Tibial artery (tissue), 4 donors: Measurements from ENCODE around the gene MRM2.

Source experiments
- DNase-seq, 2 donors: peaks; one replicate each; pipeline ENCODE4 v3.0.0-alpha.2; 2019
- H3K27ac ChIP-seq, 2 donors: fragments of 200-600 bp; sonication (generic) in 1 of 2; 1 replicate in 1 of 2; 2 replicates in 1 of 2; pipeline ENCODE4 v1.5.1; 2018 to 2019; ENCODE audit warnings: mild to moderate bottlenecking in 1 of 2
- H3K27me3 ChIP-seq, 2 donors: fragments of 200-600 bp; sonication (generic) in 1 of 2; one replicate each; pipeline versions ENCODE4 v1.5.1 to v1.6.0; 2016 to 2019
- H3K36me3 ChIP-seq, 3 donors: fragments of 200-600 bp; sonication (generic) in 2 of 3; one replicate each; pipeline ENCODE4 v1.5.1; 2016 to 2019; ENCODE audit warnings: mild to moderate bottlenecking in 2 of 3
- H3K4me1 ChIP-seq, 4 donors: fragments of 200-600 bp; sonication (generic) in 2 of 4; 1 replicate in 3 of 4; 2 replicates in 1 of 4; pipeline ENCODE4 v1.5.1; 2016 to 2019
- H3K4me3 ChIP-seq, 2 donors: fragments of 200-600 bp; sonication (generic) in 1 of 2; 1 replicate in 1 of 2; 2 replicates in 1 of 2; pipeline ENCODE4 v1.5.1; 2018 to 2019; ENCODE audit warnings: mild to moderate bottlenecking in 2 of 2
- H3K9me3 ChIP-seq, 3 donors: fragments of 200-600 bp; sonication (generic) in 1 of 3; one replicate each; pipeline ENCODE4 v1.5.1; 2016 to 2019
- CTCF ChIP-seq, 2 experiments: fragments of 200-600 bp in 1 of 2; fragments of 450-650 bp in 1 of 2; IDR thresholded peaks; one replicate each; pipeline ENCODE4 v1.5.1; 2017 to 2019; ENCODE audit warnings: antibody characterized with exemption in 2 of 2, mild to moderate bottlenecking in 1 of 2, moderate library complexity in 1 of 2
- intact Hi-C: fragments of 100-400 bp; cut with DNase I; formaldehyde crosslinking; loops from one replicate; pipeline ENCODE4 v1.15.0; 2023; ENCODE audit warnings: low total_unique reads

The MRM2 gene

GRCh38 chr7:2214636-2215035 is 27.4 kb downstream of the MRM2 start:
- H3K4me1 ChIP-seq, result no peaks in the 10 kb centered on the region
- H3K27ac ChIP-seq, result no peak overlapping the region
- no peak for DNase-seq
- H3K4me3 ChIP-seq, result no peak overlapping the region
- H3K36me3 ChIP-seq, result peaks cover 56 to 92% (median 80%) of the 10 kb centered on the region in 3 donors
- TF ChIP-seq CTCF (IDR thresholded peaks at IDR 0.05), result no peak
- no peaks in the 10 kb centered on the region for H3K27me3 ChIP-seq
- intact Hi-C loops, result loop anchor here (5.0 kb wide), 1 partner anchor 547 kb away; no protein-coding TSS in a partner anchor
- no peaks in the 10 kb centered on the region for H3K9me3 ChIP-seq

- Histone ChIP-seq H3K4me3 (no peak overlapping the region), H3K27me3 (no peaks in the 10 kb centered on the region), H3K9me3 (no peaks in the 10 kb centered on the region), H3K4me1 (no peaks in the 10 kb centered on the region), H3K36me3 (peaks cover 56 to 91% (median 74%) of the 10 kb centered on the region in 3 donors), H3K27ac (no peak overlapping the region)
- intact Hi-C loops, result loop anchor here (5.0 kb wide), 1 partner anchor 546 kb away; no protein-coding TSS in a partner anchor
- TF ChIP-seq CTCF (IDR thresholded peaks at IDR 0.05), result no peak
- DNase-seq, result no peak
Observed at GRCh38 chr7:2213551-2214215, 28.3 kb downstream of the MRM2 start.

GRCh38 chr7:2212906-2213305 is 29.1 kb downstream of the MRM2 start:
- intact Hi-C loops, result loop anchor here (5.0 kb wide), 1 partner anchor 546 kb away; no protein-coding TSS in a partner anchor
- DNase-seq, result no peak
- peaks cover 55 to 91% (median 68%) of the 10 kb centered on the region in 3 donors for H3K36me3 ChIP-seq

GRCh38 chr7:2211926-2212325 is 30.1 kb downstream of the MRM2 start:
- no peak for TF ChIP-seq CTCF (IDR thresholded peaks at IDR 0.05)
- H3K36me3 ChIP-seq, result peaks cover 47 to 89% (median 67%) of the 10 kb centered on the region in 3 donors
- intact Hi-C loops, result loop anchor here (5.0 kb wide), 1 partner anchor 545 kb away; no protein-coding TSS in a partner anchor

More at GRCh38 chr7:2212906-2213305, 29.1 kb downstream of the MRM2 start:
- H3K27ac ChIP-seq, result no peak overlapping the region
- H3K9me3 ChIP-seq, result no peaks in the 10 kb centered on the region
- H3K4me1 ChIP-seq, result no peaks in the 10 kb centered on the region
- no peak for TF ChIP-seq CTCF (IDR thresholded peaks at IDR 0.05)
- no peak overlapping the region for H3K4me3 ChIP-seq
- no peaks in the 10 kb centered on the region for H3K27me3 ChIP-seq

GRCh38 chr7:2211259-2211880 is 30.6 kb downstream of the MRM2 start:
- no peak for TF ChIP-seq CTCF (IDR thresholded peaks at IDR 0.05)
- no peaks in the 10 kb centered on the region for H3K4me1 ChIP-seq
- no peak overlapping the region for H3K4me3 ChIP-seq
- intact Hi-C loops, result loop anchor here (5.0 kb wide), 1 partner anchor 544 kb away; no protein-coding TSS in a partner anchor
- DNase-seq, result no peak
- H3K27me3 ChIP-seq, result no peaks in the 10 kb centered on the region
- H3K27ac ChIP-seq, result no peak overlapping the region
- H3K36me3 ChIP-seq, result peaks cover 42 to 84% (median 62%) of the 10 kb centered on the region in 3 donors
- H3K9me3 ChIP-seq, result no peaks in the 10 kb centered on the region

More at GRCh38 chr7:2211926-2212325, 30.1 kb downstream of the MRM2 start:
- Histone ChIP-seq H3K4me3 (no peak overlapping the region), H3K4me1 (no peaks in the 10 kb centered on the region), H3K27me3 (no peaks in the 10 kb centered on the region), H3K27ac (no peak overlapping the region), H3K9me3 (no peaks in the 10 kb centered on the region)
- no peak for DNase-seq
